OCI-LY3 (cell line): ENCODE results near the gene NDUFS7.
"Not testable (repeated sequence)": the region's sequence is repeated elsewhere in the genome, so short reads cannot be mapped to it uniquely, and the experiment has no call there.

ENCODE experiments used
- H2AFZ ChIP-seq: fragments of 200-600, 300-600 bp; shearing (Covaris generic); 2 replicates; pipeline ENCODE4 v1.6.0; 2014; ENCODE audit warnings: antibody characterized with exemption, low read depth, low read length
- H3K27ac ChIP-seq: fragments of 200-600, 300-600 bp; sonication (generic); 2 replicates; pipeline ENCODE4 v1.5.1; 2014; ENCODE audit warnings: mild to moderate bottlenecking, low read length, moderate library complexity, mixed read lengths
- H3K27me3 ChIP-seq: fragments of 200-600, 300-600 bp; sonication (generic); 2 replicates; pipeline ENCODE4 v1.6.1; 2014; ENCODE audit warnings: low read depth, low read length, mixed read lengths
- H3K36me3 ChIP-seq: fragments of 200-600, 300-600 bp; sonication (generic); replicated peaks from 2 replicates; pipeline ENCODE3; 2014; ENCODE audit warnings: low read depth, low read length, mixed read lengths
- H3K4me1 ChIP-seq: fragments of 300-600, 200-600 bp; sonication (generic); 2 replicates; pipeline ENCODE4 v1.6.1; 2014; ENCODE audit warnings: low read length, mixed read lengths
- H3K4me2 ChIP-seq: fragments of 200-600, 300-600 bp; sonication (generic); 2 replicates; pipeline ENCODE4 v1.6.1; 2014; ENCODE audit warnings: low read length, mixed read lengths
- H3K4me3 ChIP-seq: fragments of 300-600, 200-600 bp; sonication (generic); 2 replicates; pipeline ENCODE4 v1.5.1; 2014; ENCODE audit warnings: antibody characterized with exemption, mild to moderate bottlenecking, low read length, moderate library complexity
- H3K79me2 ChIP-seq: fragments of 300-600, 200-600 bp; shearing (Covaris generic); 2 replicates; pipeline ENCODE4 v1.6.1; 2014; ENCODE audit warnings: mild to moderate bottlenecking, low read length, mixed read lengths
- H3K9ac ChIP-seq: fragments of 300-600, 200-600 bp; shearing (Covaris generic); 2 replicates; pipeline ENCODE4 v1.6.0; 2014; ENCODE audit warnings: mild to moderate bottlenecking, low read length, moderate library complexity
- H3K9me3 ChIP-seq: fragments of 200-600, 300-600 bp; shearing (Covaris generic); 2 replicates; pipeline ENCODE4 v1.6.1; 2014; ENCODE audit warnings: low read length, mixed read lengths; ENCODE audit not compliant: insufficient read depth
- H4K20me1 ChIP-seq: fragments of 200-600, 300-600 bp; sonication (generic); 2 replicates; pipeline ENCODE4 v1.6.1; 2016; ENCODE audit warnings: low read length, mixed read lengths; ENCODE audit not compliant: insufficient read depth
- EZH2phosphoT487 ChIP-seq: fragments of 200-600 bp; shearing (Covaris generic); IDR thresholded peaks from 2 replicates; pipeline ENCODE4 v1.6.1; 2018; ENCODE audit warnings: antibody characterized with exemption, mixed run types, low read depth
- TF ChIP-seq, protein P1 (sequence below): fragments of 200-600, 300-600 bp; sonication (generic); IDR thresholded peaks from 2 replicates; pipeline ENCODE4 v1.5.1; 2014; ENCODE audit warnings: antibody characterized with exemption, low read length, low read depth

The NDUFS7 gene

DNA sequence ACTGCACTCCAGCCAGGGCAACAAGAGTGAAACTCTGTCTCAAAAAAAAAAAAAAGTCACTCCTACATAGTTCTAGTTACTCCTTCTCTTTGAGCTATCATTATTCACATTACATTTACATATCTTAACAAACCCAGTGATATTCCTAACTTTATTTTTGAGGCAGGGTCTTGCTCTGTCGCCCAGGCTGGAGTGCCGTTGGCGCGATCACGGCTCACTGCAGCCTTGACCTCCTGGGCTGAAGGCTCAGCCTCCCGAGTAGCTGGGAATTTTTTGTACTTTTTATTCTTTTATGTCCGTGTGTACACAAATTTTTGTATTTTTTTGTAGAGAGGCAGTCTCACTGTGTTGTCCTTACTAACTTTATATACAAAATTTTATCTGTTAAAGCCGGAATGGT is 53.9 kb downstream of the NDUFS7 start:
- Histone ChIP-seq H3K4me3 (peak overlapping the region; percentile 74), H4K20me1 (peaks cover 58% of the 10 kb centered on the region), H3K27me3 (no peaks in the 10 kb centered on the region), H3K4me1 (peaks cover 27% of the 10 kb centered on the region), H3K9ac (peak overlapping the region; percentile 58), H3K36me3 (peaks cover 65% of the 10 kb centered on the region), H3K4me2 (peak overlapping the region; percentile 80), H3K9me3 (no peaks in the 10 kb centered on the region), H2AFZ (peak overlapping the region; percentile 50), H3K79me2 (peaks cover 58% of the 10 kb centered on the region), H3K27ac (peak overlapping the region; percentile 36)
- TF ChIP-seq, protein P1, sequence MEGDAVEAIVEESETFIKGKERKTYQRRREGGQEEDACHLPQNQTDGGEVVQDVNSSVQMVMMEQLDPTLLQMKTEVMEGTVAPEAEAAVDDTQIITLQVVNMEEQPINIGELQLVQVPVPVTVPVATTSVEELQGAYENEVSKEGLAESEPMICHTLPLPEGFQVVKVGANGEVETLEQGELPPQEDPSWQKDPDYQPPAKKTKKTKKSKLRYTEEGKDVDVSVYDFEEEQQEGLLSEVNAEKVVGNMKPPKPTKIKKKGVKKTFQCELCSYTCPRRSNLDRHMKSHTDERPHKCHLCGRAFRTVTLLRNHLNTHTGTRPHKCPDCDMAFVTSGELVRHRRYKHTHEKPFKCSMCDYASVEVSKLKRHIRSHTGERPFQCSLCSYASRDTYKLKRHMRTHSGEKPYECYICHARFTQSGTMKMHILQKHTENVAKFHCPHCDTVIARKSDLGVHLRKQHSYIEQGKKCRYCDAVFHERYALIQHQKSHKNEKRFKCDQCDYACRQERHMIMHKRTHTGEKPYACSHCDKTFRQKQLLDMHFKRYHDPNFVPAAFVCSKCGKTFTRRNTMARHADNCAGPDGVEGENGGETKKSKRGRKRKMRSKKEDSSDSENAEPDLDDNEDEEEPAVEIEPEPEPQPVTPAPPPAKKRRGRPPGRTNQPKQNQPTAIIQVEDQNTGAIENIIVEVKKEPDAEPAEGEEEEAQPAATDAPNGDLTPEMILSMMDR = no peak
- no peak for TF ChIP-seq EZH2phosphoT487

DNA sequence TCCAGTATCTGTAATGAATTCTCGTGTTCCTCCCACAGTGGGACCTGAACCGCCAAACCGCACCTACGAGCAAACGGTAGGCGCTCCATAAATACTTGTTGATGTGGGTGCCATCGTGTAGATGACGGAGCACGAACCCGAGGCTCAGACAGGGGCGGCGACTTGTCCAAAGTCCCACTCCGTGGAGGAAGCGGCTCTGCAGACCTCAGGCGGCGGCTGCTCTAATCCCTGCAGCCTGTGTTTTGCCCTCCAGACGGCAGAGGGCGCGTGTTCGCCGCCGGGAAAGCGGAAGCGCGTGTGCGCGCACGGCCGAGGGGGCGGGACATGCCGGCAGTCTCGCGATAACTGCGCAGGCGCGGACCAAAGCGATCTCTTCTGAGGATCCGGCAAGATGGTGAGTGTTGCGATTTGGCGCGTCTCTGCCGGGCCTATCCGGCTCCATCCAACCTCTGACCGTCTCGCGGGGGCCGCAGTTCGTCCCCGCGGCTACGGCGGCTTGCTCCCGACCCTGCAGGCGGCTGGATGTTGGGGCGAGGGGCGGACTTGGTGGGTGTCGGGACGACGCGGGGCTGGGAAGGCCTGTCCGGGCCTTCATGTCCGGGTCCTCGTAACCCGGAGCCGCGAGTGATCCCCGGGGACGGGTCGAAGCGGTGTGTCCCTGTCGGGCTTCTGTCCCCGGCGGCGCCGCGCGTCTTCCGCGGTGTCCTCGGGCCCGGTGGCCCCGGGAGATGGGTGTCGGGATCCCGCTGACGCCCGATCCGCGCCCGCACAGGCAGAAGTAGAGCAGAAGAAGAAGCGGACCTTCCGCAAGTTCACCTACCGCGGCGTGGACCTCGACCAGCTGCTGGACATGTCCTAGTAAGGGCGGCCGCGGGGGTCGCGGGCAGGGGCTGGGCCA is 54.6 kb downstream of the NDUFS7 start, which contains the start of gene RPS15:
RPS15 (plus strand) TSS at position 362 of the 898 bp plus-strand sequence; CDS start at position 392, 30 bp downstream.
- H3K9me3 ChIP-seq = no peaks in the 10 kb centered on the region
- H3K79me2 ChIP-seq = peaks cover 52% of the 10 kb centered on the region
- no peaks in the 10 kb centered on the region for H3K27me3 ChIP-seq
- peak within 1 kb of the TSS; percentile 64 for H3K27ac ChIP-seq
- H2AFZ ChIP-seq = peak within 1 kb of the TSS; percentile 50
- H3K9ac ChIP-seq = peak within 1 kb of the TSS; percentile 91
- H3K4me3 ChIP-seq = peak within 1 kb of the TSS; percentile 92
- TF ChIP-seq, protein P1 = peak; percentile 87
- TF ChIP-seq EZH2phosphoT487 = no peak
- H4K20me1 ChIP-seq = peaks cover 55% of the 10 kb centered on the region
- peak within 1 kb of the TSS; percentile 92 for H3K4me2 ChIP-seq
- H3K4me1 ChIP-seq = peaks cover 28% of the 10 kb centered on the region
- peaks cover 63% of the 10 kb centered on the region for H3K36me3 ChIP-seq

DNA sequence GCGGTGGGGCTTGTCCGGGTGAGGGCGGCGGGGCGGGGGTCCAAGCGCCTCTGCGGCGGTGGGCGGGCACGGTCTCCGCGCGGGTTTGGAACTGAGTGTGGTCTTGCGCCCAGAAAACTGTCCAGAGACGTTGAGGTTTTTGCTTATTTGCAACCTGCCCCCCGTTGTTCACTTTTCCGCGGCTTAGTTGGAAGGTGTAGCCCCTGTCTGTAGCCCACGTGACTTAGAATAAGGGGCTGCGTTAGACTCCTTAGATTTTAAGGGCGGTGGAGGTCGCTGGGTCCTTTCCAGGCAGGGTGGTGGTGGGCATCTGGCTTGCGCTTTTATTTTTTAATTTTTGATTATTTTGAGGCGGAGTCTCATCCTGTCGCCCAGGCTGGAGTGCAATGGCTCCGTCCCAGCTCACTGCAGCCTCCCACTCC is 55.2 kb downstream of the NDUFS7 start:
- H4K20me1 ChIP-seq = peaks cover 53% of the 10 kb centered on the region
- H3K79me2 ChIP-seq = peaks cover 46% of the 10 kb centered on the region
- H3K27ac ChIP-seq = peak overlapping the region; percentile 64
- H3K4me1 ChIP-seq = peaks cover 34% of the 10 kb centered on the region
- peak overlapping the region; percentile 92 for H3K4me2 ChIP-seq
- peaks cover 58% of the 10 kb centered on the region for H3K36me3 ChIP-seq
- H3K9ac ChIP-seq = peak overlapping the region; percentile 91
- peak overlapping the region; percentile 92 for H3K4me3 ChIP-seq
- H3K27me3 ChIP-seq = no peaks in the 10 kb centered on the region
- H2AFZ ChIP-seq = no peak overlapping the region
- TF ChIP-seq EZH2phosphoT487 = no peak
- TF ChIP-seq, protein P1 = no peak
- no peaks in the 10 kb centered on the region for H3K9me3 ChIP-seq

DNA sequence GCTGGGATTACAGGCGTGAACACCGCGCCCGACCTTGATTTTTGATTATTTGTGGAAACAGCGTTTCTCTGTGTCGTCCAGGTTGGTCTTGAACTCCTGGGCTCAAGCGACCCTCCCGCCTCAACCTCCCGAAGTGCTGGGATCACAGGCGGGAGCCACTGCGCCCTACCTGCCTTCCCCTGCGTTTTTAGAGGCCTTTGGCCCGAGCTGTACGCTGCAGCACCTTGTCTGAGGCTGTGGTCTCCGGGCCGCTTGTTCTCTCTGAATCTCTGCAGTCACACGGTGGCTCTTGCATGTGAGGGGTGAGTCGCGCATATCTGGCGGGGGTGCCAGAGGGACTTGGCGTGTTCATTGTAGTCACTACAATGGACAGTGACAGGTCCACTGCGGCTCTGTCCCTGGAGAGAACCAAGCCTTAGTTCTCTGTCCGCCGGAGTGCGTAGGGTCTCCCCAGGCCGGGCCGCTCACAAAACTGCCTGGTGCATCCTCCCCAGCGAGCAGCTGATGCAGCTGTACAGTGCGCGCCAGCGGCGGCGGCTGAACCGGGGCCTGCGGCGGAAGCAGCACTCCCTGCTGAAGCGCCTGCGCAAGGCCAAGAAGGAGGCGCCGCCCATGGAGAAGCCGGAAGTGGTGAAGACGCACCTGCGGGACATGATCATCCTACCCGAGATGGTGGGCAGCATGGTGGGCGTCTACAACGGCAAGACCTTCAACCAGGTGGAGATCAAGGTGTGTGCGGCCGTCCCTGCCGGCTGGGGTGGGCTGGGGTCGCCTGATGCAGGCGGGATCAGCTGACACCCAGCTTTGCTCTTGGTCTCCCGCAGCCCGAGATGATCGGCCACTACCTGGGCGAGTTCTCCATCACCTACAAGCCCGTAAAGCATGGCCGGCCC is 56.1 kb downstream of the NDUFS7 start:
- not testable (repeated sequence) for H2AFZ ChIP-seq, H3K9me3 ChIP-seq, H3K27me3 ChIP-seq
- Histone ChIP-seq H3K27ac (peak overlapping the region; percentile 64), H3K36me3 (peaks cover 52% of the 10 kb centered on the region), H3K4me3 (peak overlapping the region; percentile 92), H3K79me2 (peaks cover 44% of the 10 kb centered on the region), H4K20me1 (peaks cover 50% of the 10 kb centered on the region), H3K4me1 (peaks cover 43% of the 10 kb centered on the region), H3K4me2 (peak overlapping the region; percentile 92), H3K9ac (peak overlapping the region; percentile 91)
